HG03135 (cell line): ENCODE results near the gene ACKR3.

ENCODE experiments used
- ATAC-seq: cut with Tn5 transposase; IDR thresholded peaks from one replicate; pipeline ENCODE4 v1.9.1; 2021; ENCODE audit warnings: mild to moderate bottlenecking, moderate library complexity; ENCODE audit not compliant: unreplicated experiment

The ACKR3 gene

DNA sequence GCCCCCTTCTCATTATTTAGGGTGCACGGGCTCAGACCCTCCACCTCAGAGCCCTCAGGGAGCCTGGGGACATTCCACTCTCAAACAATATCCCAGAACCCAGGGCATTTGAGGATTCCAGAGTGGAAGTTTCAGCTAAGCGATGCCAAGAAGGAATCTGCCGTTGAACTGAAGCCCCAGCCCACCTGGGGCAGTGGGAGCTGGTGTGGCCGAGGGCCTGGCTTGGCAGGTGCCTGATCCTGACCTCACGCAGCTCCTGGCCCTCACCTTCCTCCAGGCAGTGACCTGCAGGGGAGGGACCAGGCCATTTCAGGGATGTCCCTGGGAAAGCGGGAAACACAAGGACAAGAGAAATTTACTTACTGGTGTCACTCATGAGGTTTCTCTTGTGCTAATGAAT is 58.2 kb downstream of the ACKR3 start:
- no peak for ATAC-seq

GRCh38 chr2:236628256-236628901 is 58.8 kb downstream of the ACKR3 start:
- ATAC-seq, result no peak

- ATAC-seq, result no peak
Measured at GRCh38 chr2:236628981-236629605, 59.5 kb downstream of the ACKR3 start.

GRCh38 chr2:236629961-236630872 is 60.6 kb downstream of the ACKR3 start:
- ATAC-seq, result no peak

GRCh38 chr2:236631281-236631855 is 61.7 kb downstream of the ACKR3 start:
- ATAC-seq, result no peak

DNA sequence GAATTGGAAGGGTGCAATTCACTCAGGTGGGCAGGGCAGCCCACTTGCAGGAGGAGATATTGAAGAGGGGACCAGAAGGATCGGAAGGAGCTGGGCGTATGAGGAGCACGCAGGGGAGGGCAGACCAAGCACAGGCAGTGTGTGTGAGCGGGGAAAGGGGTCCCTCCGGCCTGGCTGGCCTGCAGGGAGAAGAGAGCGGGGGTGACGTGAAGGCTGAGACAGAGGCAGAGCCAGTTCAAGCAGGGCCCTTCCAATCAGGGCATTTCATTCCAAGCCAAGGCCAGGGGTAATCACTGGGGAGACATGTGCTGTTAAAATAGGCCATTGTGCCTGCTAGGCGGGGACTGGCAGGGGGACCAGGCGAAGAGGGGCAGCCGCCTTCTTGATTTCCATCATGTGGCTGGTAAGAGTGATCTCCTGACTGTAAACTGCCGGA is 62.2 kb downstream of the ACKR3 start:
- ATAC-seq, result no peak
